ENCODE data around the gene DCAF15.

Gene DCAF15

DNA sequence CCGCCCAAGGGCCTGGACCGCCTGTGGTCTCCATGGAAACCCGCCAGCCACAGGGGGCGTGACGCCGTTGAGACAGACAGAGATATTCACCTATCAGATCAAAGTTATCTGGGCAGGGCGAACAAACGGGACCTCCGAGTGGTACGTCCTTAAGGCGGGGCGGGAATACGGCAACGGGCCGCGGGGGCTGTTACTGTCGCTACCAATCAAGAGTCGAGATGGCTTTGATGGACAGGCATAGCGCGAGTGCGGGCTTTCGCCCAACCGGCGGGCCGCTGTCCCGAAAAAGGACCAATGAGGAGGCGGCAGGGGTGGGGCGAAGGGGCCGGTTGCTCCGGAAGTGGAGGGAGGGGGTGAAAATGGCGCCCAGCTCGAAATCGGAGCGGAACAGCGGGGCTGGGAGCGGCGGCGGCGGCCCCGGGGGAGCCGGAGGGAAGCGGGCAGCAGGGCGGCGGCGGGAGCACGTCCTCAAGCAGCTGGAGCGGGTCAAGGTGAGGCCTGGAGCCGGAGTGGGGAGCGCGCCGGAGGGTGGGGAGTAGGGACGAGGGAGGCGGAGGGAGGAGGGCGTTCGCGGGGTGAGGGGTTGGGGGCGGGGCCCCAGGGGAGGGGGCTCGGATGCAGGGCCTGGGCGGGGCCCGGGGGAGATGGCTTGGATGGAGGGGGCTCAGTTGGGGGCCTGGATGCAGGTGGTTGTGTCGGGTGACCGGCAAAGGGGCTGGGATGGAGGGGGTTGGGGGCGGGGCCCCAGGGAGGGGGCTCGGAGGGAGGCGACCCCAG, at the start of gene DCAF15:
TSS of gene DCAF15 (plus strand) at position 356 of the 777 bp plus-strand sequence. CDS start at position 360, 4 bp downstream.
- H3K27me3 ChIP-seq (ENCODE audit: control insufficient read depth, insufficient read depth, low read length), result no peaks in the 10 kb centered on the region
- peaks cover 6% of the 10 kb centered on the region for H3K4me1 ChIP-seq (ENCODE audit: control insufficient read depth, insufficient read depth, low read length)
- peak within 1 kb of the TSS; percentile 79 for H3K4me3 ChIP-seq (ENCODE audit: low read length)
- peak within 1 kb of the TSS; percentile 77 for H3K27ac ChIP-seq (ENCODE audit: low read depth, low read length)
- H3K9ac ChIP-seq (ENCODE audit: low read length), result peak within 1 kb of the TSS; percentile 49
- H3K36me3 ChIP-seq (ENCODE audit: control insufficient read depth, insufficient read depth, low read length), result peaks cover 17% of the 10 kb centered on the region

DNA sequence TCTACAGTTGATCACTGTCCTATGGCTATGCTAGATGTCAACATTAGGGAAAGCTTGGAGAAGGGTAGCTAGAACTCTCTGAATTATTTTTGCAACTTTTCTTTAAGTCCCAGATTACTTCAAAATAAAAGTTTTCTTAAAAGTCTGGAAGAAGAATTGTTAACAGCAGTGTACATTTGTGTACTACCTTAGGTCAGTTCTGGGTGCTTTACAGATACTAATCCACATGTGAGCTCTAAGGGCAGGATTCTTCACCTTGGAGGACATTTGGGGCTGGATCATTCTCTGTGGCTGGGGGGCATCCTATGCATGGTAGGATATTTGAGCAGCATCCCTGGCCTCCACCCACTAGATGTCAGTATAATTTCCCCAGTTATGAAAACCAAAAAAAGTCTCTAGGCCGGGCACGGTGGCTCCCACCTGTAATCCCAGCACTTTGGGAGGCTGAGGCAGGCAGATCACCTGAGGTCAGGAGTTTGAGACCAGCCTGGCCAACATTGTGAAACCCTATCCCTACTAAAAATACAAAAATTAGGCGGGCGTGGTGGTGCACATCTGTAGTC, 49.2 kb upstream of the DCAF15 start:
- Histone ChIP-seq H3K36me3 (ENCODE audit: control insufficient read depth, insufficient read depth, low read length) (no peaks in the 10 kb centered on the region), H3K4me3 (ENCODE audit: low read length) (no peak overlapping the region), H3K4me1 (ENCODE audit: control insufficient read depth, insufficient read depth, low read length) (peaks cover 7% of the 10 kb centered on the region), H3K27me3 (ENCODE audit: control insufficient read depth, insufficient read depth, low read length) (no peaks in the 10 kb centered on the region), H3K9ac (ENCODE audit: low read length) (no peak overlapping the region), H3K27ac (ENCODE audit: low read depth, low read length) (no peak overlapping the region)

DNA sequence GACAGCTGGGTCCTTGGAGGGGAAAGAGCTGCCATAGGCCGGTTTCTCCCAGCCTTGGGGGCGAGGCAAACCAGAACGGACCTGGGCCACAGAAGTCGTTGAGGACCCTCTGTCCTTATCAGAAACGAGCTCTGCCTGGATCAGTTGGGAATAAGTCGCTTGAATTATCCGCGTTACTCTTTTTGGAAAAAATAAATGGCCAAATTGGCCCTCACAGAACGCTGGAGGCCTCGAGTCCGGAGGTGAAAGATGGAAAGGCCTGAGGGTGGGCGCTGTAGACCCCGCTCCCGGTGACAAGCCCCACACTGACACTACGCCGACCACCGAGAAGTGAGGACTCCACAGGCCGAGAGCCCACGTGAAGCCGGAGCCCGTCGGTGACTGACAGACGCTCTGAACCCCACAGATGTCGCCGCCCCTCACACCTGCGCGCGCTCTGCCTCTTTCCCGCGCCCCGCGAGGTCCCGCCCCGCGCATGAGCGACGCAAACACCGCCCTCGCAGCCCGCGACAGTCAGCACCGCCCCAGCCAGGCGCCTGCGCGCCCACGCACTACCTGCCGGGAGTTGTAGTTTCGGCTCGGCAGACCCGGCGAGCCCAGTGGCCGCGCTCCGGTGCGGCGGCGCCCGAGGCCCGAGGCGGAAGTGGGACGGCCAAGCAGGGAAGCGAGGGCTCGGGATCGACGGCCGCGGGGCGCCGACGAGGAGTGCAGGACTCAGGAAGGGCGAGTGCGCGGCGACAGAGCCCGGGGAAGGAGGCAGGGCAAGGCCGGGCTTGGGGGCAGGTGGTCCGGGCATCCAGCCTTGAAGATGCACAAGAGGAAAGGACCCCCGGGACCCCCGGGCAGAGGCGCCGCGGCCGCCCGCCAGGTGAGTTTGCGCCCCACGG, 46.4 kb upstream of the DCAF15 start, which contains the start of the genes BRME1 and CC2D1A:
TSS of gene BRME1 (minus strand) at position 484 of the 887 bp plus-strand sequence. CDS start 1,225 bp downstream, outside the sequence.
TSS of gene CC2D1A (plus strand) at position 568 of the 887 bp plus-strand sequence. CDS start at position 809, 241 bp downstream.
- Histone ChIP-seq H3K4me3 (ENCODE audit: low read length) (peak within 1 kb of the TSS; percentile 81), H3K9ac (ENCODE audit: low read length) (peak within 1 kb of the TSS; percentile 71), H3K27ac (ENCODE audit: low read depth, low read length) (no peak within 1 kb of the TSS)

DNA sequence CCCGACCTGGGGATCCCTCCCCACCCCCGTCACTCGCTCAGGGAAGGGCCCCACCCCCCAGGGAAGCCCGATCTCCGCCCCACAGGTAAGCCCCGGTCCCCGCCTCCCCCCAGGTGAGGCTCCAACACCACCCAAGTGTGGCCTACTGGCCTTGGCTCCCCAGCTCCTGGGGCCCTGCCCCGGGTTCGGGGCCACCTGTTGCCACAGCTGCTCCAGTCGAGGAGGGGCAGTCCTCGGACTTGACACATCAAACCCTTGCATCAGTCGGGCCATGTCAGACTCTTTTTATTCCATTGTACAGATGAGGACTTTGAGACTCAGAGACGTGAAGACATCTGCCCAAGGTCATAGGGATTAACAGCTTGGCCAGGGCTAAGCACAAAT, 45.8 kb upstream of the DCAF15 start:
- no peaks in the 10 kb centered on the region for H3K36me3 ChIP-seq (ENCODE audit: control insufficient read depth, insufficient read depth, low read length)
- no peaks in the 10 kb centered on the region for H3K27me3 ChIP-seq (ENCODE audit: control insufficient read depth, insufficient read depth, low read length)
- H3K9ac ChIP-seq (ENCODE audit: low read length), result peak overlapping the region; percentile 71
- H3K4me1 ChIP-seq (ENCODE audit: control insufficient read depth, insufficient read depth, low read length), result peaks cover 7% of the 10 kb centered on the region
- H3K4me3 ChIP-seq (ENCODE audit: low read length), result peak overlapping the region; percentile 81
- H3K27ac ChIP-seq (ENCODE audit: low read depth, low read length), result no peak overlapping the region

More for the DNA sequence above, 46.4 kb upstream of the DCAF15 start, which contains the start of the genes BRME1 and CC2D1A:
- Histone ChIP-seq H3K4me1 (ENCODE audit: control insufficient read depth, insufficient read depth, low read length) (peaks cover 7% of the 10 kb centered on the region), H3K27me3 (ENCODE audit: control insufficient read depth, insufficient read depth, low read length) (no peaks in the 10 kb centered on the region), H3K36me3 (ENCODE audit: control insufficient read depth, insufficient read depth, low read length) (no peaks in the 10 kb centered on the region)

DNA sequence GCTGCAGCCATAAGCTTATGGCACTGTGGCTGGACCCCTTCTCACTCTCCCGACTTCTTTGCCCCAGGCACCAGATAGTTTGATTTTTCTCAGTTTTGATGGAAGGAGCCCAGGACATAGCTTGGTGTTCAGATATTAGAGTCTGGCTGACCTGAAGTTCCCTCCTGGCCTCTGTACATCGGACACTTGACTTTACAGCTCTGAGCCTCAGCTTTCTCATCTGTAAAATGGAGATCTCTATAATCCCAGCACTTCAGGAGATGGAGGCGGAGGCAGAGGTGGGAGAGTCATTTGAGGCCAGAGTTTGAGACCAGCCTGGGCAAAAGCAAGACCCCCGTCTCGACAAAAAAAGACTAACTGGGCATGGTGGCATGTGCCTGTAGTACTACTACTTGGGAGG, 45.4 kb upstream of the DCAF15 start:
- H3K4me3 ChIP-seq (ENCODE audit: low read length), result peak overlapping the region; percentile 81
- H3K9ac ChIP-seq (ENCODE audit: low read length), result peak overlapping the region; percentile 49
- H3K27me3 ChIP-seq (ENCODE audit: control insufficient read depth, insufficient read depth, low read length), result no peaks in the 10 kb centered on the region
- peaks cover 7% of the 10 kb centered on the region for H3K4me1 ChIP-seq (ENCODE audit: control insufficient read depth, insufficient read depth, low read length)
- H3K36me3 ChIP-seq (ENCODE audit: control insufficient read depth, insufficient read depth, low read length), result no peaks in the 10 kb centered on the region
- no peak overlapping the region for H3K27ac ChIP-seq (ENCODE audit: low read depth, low read length)

GRCh38 chr19:13908674-13909073, 43.6 kb upstream of the DCAF15 start:
- H3K27ac ChIP-seq (ENCODE audit: low read depth, low read length), result no peak overlapping the region

GRCh38 chr19:13909430-13909829, 42.9 kb upstream of the DCAF15 start:
- peaks cover 10% of the 10 kb centered on the region for H3K36me3 ChIP-seq (ENCODE audit: control insufficient read depth, insufficient read depth, low read length)

More at GRCh38 chr19:13908674-13909073, 43.6 kb upstream of the DCAF15 start:
- Histone ChIP-seq H3K9ac (ENCODE audit: low read length) (no peak overlapping the region), H3K36me3 (ENCODE audit: control insufficient read depth, insufficient read depth, low read length) (peaks cover 10% of the 10 kb centered on the region), H3K4me3 (ENCODE audit: low read length) (no peak overlapping the region), H3K4me1 (ENCODE audit: control insufficient read depth, insufficient read depth, low read length) (peaks cover 7% of the 10 kb centered on the region), H3K27me3 (ENCODE audit: control insufficient read depth, insufficient read depth, low read length) (no peaks in the 10 kb centered on the region)

DNA sequence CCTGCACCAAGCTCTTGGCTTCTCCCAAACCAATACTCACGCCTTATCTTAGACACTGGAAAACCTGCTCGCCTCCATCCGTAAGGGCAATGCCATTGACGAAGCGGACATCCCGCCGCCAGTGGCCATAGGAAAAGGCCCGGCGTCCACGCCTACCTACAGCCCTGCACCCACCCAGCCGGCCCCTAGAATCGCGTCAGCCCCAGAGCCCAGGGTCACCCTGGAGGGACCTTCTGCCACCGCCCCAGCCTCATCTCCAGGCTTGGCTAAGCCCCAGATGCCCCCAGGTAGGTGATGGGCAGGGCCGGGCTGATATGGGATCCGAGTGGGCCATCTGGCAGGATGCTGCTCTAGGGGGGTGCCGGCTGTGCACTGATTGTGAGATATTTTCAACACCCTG, 39.0 kb upstream of the DCAF15 start:
- H3K36me3 ChIP-seq (ENCODE audit: control insufficient read depth, insufficient read depth, low read length), result peaks cover 20% of the 10 kb centered on the region
- H3K4me1 ChIP-seq (ENCODE audit: control insufficient read depth, insufficient read depth, low read length), result no peaks in the 10 kb centered on the region
- H3K9ac ChIP-seq (ENCODE audit: low read length), result no peak overlapping the region
- H3K27ac ChIP-seq (ENCODE audit: low read depth, low read length), result no peak overlapping the region
- H3K27me3 ChIP-seq (ENCODE audit: control insufficient read depth, insufficient read depth, low read length), result no peaks in the 10 kb centered on the region
- no peak overlapping the region for H3K4me3 ChIP-seq (ENCODE audit: low read length)

More at GRCh38 chr19:13909430-13909829, 42.9 kb upstream of the DCAF15 start:
- Histone ChIP-seq H3K27me3 (ENCODE audit: control insufficient read depth, insufficient read depth, low read length) (no peaks in the 10 kb centered on the region), H3K27ac (ENCODE audit: low read depth, low read length) (no peak overlapping the region), H3K4me3 (ENCODE audit: low read length) (no peak overlapping the region), H3K4me1 (ENCODE audit: control insufficient read depth, insufficient read depth, low read length) (peaks cover 7% of the 10 kb centered on the region), H3K9ac (ENCODE audit: low read length) (no peak overlapping the region)

DNA sequence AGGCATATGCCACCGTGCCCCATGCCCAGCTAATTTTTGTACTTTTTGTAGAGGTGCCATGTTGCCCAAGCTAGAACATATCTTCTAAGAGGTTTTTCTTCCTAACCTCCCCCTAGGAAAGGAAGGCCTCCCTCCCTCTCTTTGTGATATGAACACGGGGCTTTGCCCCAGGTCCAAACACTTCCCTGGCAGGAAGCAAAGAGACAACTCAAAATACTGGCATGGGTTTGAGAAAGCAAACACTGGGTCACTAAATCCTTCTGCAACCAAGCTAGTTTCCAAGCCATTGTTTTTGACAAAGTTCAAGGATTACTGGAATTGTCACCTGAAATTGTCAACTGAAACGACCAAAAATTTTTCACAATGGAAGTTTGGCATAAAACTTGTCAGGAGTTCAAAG, 37.5 kb upstream of the DCAF15 start:
- peaks cover 23% of the 10 kb centered on the region for H3K36me3 ChIP-seq (ENCODE audit: control insufficient read depth, insufficient read depth, low read length)
- H3K27ac ChIP-seq (ENCODE audit: low read depth, low read length), result no peak overlapping the region
- no peak overlapping the region for H3K4me3 ChIP-seq (ENCODE audit: low read length)
- no peak overlapping the region for H3K9ac ChIP-seq (ENCODE audit: low read length)
- H3K4me1 ChIP-seq (ENCODE audit: control insufficient read depth, insufficient read depth, low read length), result no peaks in the 10 kb centered on the region
- no peaks in the 10 kb centered on the region for H3K27me3 ChIP-seq (ENCODE audit: control insufficient read depth, insufficient read depth, low read length)

DNA sequence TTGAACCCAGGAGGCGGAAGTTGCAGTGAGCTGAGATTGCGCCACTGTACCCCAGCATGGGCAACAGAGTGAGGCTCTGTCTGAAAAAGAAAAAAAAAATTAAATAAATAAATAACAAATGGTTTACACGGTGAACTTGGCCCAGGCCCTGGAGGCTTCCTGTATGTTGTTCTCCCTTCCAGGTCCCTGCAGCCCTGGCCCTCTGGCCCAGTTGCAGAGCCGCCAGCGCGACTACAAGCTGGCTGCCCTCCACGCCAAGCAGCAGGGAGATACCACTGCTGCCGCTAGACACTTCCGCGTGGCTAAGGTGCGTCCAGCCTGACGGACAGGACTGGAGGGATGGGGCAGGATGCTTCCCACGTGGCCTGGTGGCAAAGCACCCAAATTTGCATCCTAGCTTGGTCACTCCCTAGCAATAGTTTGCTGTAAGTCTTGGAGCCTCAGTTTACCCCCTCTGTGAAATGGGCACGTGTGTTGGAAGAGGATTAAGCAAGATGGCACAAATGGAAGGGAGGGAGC, 34.4 kb upstream of the DCAF15 start:
- Histone ChIP-seq H3K27me3 (ENCODE audit: control insufficient read depth, insufficient read depth, low read length) (no peaks in the 10 kb centered on the region), H3K36me3 (ENCODE audit: control insufficient read depth, insufficient read depth, low read length) (peaks cover 35% of the 10 kb centered on the region), H3K4me3 (ENCODE audit: low read length) (no peak overlapping the region), H3K4me1 (ENCODE audit: control insufficient read depth, insufficient read depth, low read length) (no peaks in the 10 kb centered on the region), H3K9ac (ENCODE audit: low read length) (no peak overlapping the region), H3K27ac (ENCODE audit: low read depth, low read length) (no peak overlapping the region)

- H3K27me3 ChIP-seq (ENCODE audit: control insufficient read depth, insufficient read depth, low read length), result no peaks in the 10 kb centered on the region
- no peak overlapping the region for H3K9ac ChIP-seq (ENCODE audit: low read length)
- H3K36me3 ChIP-seq (ENCODE audit: control insufficient read depth, insufficient read depth, low read length), result peaks cover 37% of the 10 kb centered on the region
- no peaks in the 10 kb centered on the region for H3K4me1 ChIP-seq (ENCODE audit: control insufficient read depth, insufficient read depth, low read length)
- no peak overlapping the region for H3K27ac ChIP-seq (ENCODE audit: low read depth, low read length)
- H3K4me3 ChIP-seq (ENCODE audit: low read length), result no peak overlapping the region
Measured at GRCh38 chr19:13918726-13919411, 33.4 kb upstream of the DCAF15 start.
